GM12878 (cell line): ENCODE data around the gene MYADM.

Source experiments
- CTCF ChIP-seq, 3 experiments: IDR thresholded peaks in 2 of 3; conservative IDR thresholded peaks in 1 of 3; 2 replicates each; pipeline ENCODE4 v1.5.1; 2011; ENCODE audit warnings: low read depth in 3 of 3, low read length in 3 of 3, mild to moderate bottlenecking in 3 of 3, control low read depth in 2 of 3, moderate library complexity in 2 of 3, inconsistent platforms in 1 of 3, mixed read lengths in 1 of 3; ENCODE audit not compliant: control insufficient read depth in 2 of 3, insufficient read depth in 1 of 3; ENCODE audit errors: extremely low read depth in 1 of 3
- EP300 ChIP-seq, 2 experiments: fragments of 150-350 bp in 1 of 2; IDR thresholded peaks; 2 replicates each; pipeline ENCODE4 v1.6.1; 2011 to 2012; ENCODE audit warnings: low read depth in 2 of 2, low read length in 2 of 2, borderline replicate concordance in 1 of 2, improper control_type of control experiment in 1 of 2, inconsistent platforms in 1 of 2; ENCODE audit not compliant: control insufficient read depth in 1 of 2
- EZH2 ChIP-seq: IDR thresholded peaks from 2 replicates; pipeline ENCODE4 v1.6.1; 2012; ENCODE audit warnings: low read depth, mild to moderate bottlenecking, control low read depth, inconsistent platforms, low read length, borderline replicate concordance; ENCODE audit not compliant: control insufficient read depth
- FOXM1 ChIP-seq: IDR thresholded peaks from 2 replicates; pipeline ENCODE4 v1.6.1; 2012; ENCODE audit warnings: low read depth, mild to moderate bottlenecking, inconsistent platforms, low read length, moderate library complexity
- NR2F1 ChIP-seq: fragments of 450-650 bp; conservative IDR thresholded peaks from 2 replicates; pipeline ENCODE4 v1.6.1; 2017; ENCODE audit warnings: mild to moderate bottlenecking
- SIN3A ChIP-seq: IDR thresholded peaks from 2 replicates; pipeline ENCODE4 v1.6.1; 2012; ENCODE audit warnings: low read depth, low read length, improper control_type of control experiment
- SIX5 ChIP-seq: IDR thresholded peaks from 2 replicates; pipeline ENCODE4 v1.6.1; 2011; ENCODE audit warnings: mild to moderate bottlenecking, low read depth, low read length, moderate library complexity; ENCODE audit not compliant: severe bottlenecking
- TCF12 ChIP-seq: IDR thresholded peaks from 2 replicates; pipeline ENCODE4 v1.6.1; 2011; ENCODE audit warnings: low read depth, mild to moderate bottlenecking, low read length

- TF ChIP-seq CTCF (IDR thresholded peaks at IDR 0.05 in 2 of 3, conservative IDR thresholded peaks at IDR 0.05 in 1 of 3; ENCODE audit: control insufficient read depth in 2 of 3, extremely low read depth in 1 of 3, insufficient read depth in 1 of 3, low read depth in 3 of 3, low read length in 3 of 3) (no peak), SIX5 (no peak), NR2F1 (no peak), EP300 (IDR thresholded peaks at IDR 0.05; ENCODE audit: borderline replicate concordance in 1 of 2, control insufficient read depth in 1 of 2, low read depth in 2 of 2, low read length in 2 of 2) (no peak), TCF12 (no peak), EZH2 (no peak), SIN3A (no peak), FOXM1 (no peak)
These were observed 47.3 kb downstream of the MYADM start for GRCh38 chr19:53915000-53915399.
